Measurements from ENCODE around the gene ZNF300.
A peak's percentile ranks its signal among the peaks of the same experiment; 100 is the strongest.

ZNF300 gene

GRCh38 chr5:150904479-150905311, at the start of gene ZNF300:
ZNF300 (minus strand) TSS chr5:150904980; CDS start chr5:150903155, 1,825 bp downstream.
- peak; percentile 86 for DNase-seq (ENCODE audit: low spot score)
- TF ChIP-seq CTCF (IDR thresholded peaks at IDR 0.05) = no peak
- peak within 1 kb of the TSS; percentile 68 for H3K4me3 ChIP-seq
- peak within 1 kb of the TSS in 1 of 2 donors; percentile 78 for H3K27ac ChIP-seq

- no peak for TF ChIP-seq CTCF (IDR thresholded peaks at IDR 0.05)
- H3K27ac ChIP-seq = no peak overlapping the region
- H3K4me3 ChIP-seq = no peak overlapping the region
- DNase-seq (ENCODE audit: low spot score) = no peak
Observed at GRCh38 chr5:150948539-150948938, 43.8 kb upstream of the ZNF300 start.

GRCh38 chr5:150946351-150946905, 41.6 kb upstream of the ZNF300 start:
- TF ChIP-seq CTCF (IDR thresholded peaks at IDR 0.05) = no peak
- peak; percentile 82 for DNase-seq (ENCODE audit: low spot score)
- peak overlapping the region; percentile 81 for H3K4me3 ChIP-seq
- peak overlapping the region; percentile 63 to 85 for H3K27ac ChIP-seq

GRCh38 chr5:150945947-150946346, 41.2 kb upstream of the ZNF300 start:
- TF ChIP-seq CTCF (IDR thresholded peaks at IDR 0.05) = no peak
- Histone ChIP-seq H3K4me3 (peak overlapping the region; percentile 81), H3K27ac (peak overlapping the region; percentile 63 to 85)
- no peak for DNase-seq (ENCODE audit: low spot score)

GRCh38 chr5:150945486-150945885, 40.7 kb upstream of the ZNF300 start:
- DNase-seq (ENCODE audit: low spot score) = no peak
- Histone ChIP-seq H3K27ac (peak overlapping the region in 1 of 2 donors; percentile 85), H3K4me3 (peak overlapping the region; percentile 81)
- no peak for TF ChIP-seq CTCF (IDR thresholded peaks at IDR 0.05)

- no peak for TF ChIP-seq CTCF (IDR thresholded peaks at IDR 0.05)
- DNase-seq (ENCODE audit: low spot score) = no peak
- Histone ChIP-seq H3K27ac (no peak overlapping the region), H3K4me3 (peak overlapping the region; percentile 18)
Observed at GRCh38 chr5:150931368-150931965, 26.7 kb upstream of the ZNF300 start.
